Endodermal cell (in vitro differentiated cells): ENCODE results near the gene CDC25B. TPM values are rescaled to one million over a fixed set of nuclear protein-coding genes. Genes with fewer than 3 reads are reported as not detected.

Experiments
- DNase-seq: peaks from one replicate; pipeline ENCODE4 v3.0.0-alpha.2; 2017
- H3K27ac ChIP-seq: 2 replicates; pipeline ENCODE4 v1.5.1; 2013; ENCODE audit warnings: mild to moderate bottlenecking, low read depth, low read length, moderate library complexity
- H3K27me3 ChIP-seq: 2 replicates; pipeline ENCODE4 v1.6.1; 2013; ENCODE audit warnings: mild to moderate bottlenecking, low read length, moderate library complexity; ENCODE audit not compliant: insufficient read depth, control insufficient read depth, poor library complexity, severe bottlenecking
- H3K36me3 ChIP-seq: 2 replicates; pipeline ENCODE4 v1.7.0; 2013; ENCODE audit warnings: mild to moderate bottlenecking, low read length, moderate library complexity; ENCODE audit not compliant: control insufficient read depth, insufficient read depth
- H3K4me1 ChIP-seq: one replicate; pipeline ENCODE4 v1.7.0; 2013; ENCODE audit warnings: low read length; ENCODE audit not compliant: control insufficient read depth, insufficient read depth
- H3K4me3 ChIP-seq: 2 replicates; pipeline ENCODE4 v1.5.1; 2013; ENCODE audit warnings: mild to moderate bottlenecking, low read length, moderate library complexity
- H3K9ac ChIP-seq: 2 replicates; pipeline ENCODE4 v1.6.1; 2013; ENCODE audit warnings: mild to moderate bottlenecking, low read length, moderate library complexity; ENCODE audit not compliant: poor library complexity, severe bottlenecking; ENCODE audit errors: extremely low read depth
- H3K9me3 ChIP-seq: 2 replicates; pipeline ENCODE4 v1.6.1; 2013; ENCODE audit warnings: mild to moderate bottlenecking, low read length, moderate library complexity; ENCODE audit not compliant: control insufficient read depth
- H3K27ac Mint-ChIP-seq: 2 replicates; pipeline ENCODE4 v1.8.0; 2020; ENCODE audit warnings: mixed read lengths
- H3K27me3 Mint-ChIP-seq: 2 replicates; pipeline ENCODE4 v1.8.0; 2021; ENCODE audit warnings: mild to moderate bottlenecking, mixed read lengths; ENCODE audit not compliant: insufficient read depth
- H3K36me3 Mint-ChIP-seq: 2 replicates; pipeline ENCODE4 v1.8.0; 2020; ENCODE audit warnings: low read depth, mixed read lengths
- H3K4me1 Mint-ChIP-seq: 2 replicates; pipeline ENCODE4 v1.8.0; 2020; ENCODE audit warnings: mixed read lengths
- H3K4me3 Mint-ChIP-seq: 2 replicates; pipeline ENCODE4 v1.8.0; 2020; ENCODE audit warnings: mild to moderate bottlenecking, moderate library complexity, mixed read lengths
- H3K9me3 Mint-ChIP-seq: 2 replicates; pipeline ENCODE4 v1.8.0; 2020; ENCODE audit warnings: mild to moderate bottlenecking, mixed read lengths
- WGBS, 2 experiments: methylation state at CpG; one replicate each; pipeline versions ENCODE4 v1.1.5 to v1.1.7; 2013; ENCODE audit warnings: missing lambda C conversion rate in 2 of 2, mixed read lengths in 1 of 2; ENCODE audit not compliant: insufficient coverage in 1 of 2, insufficient read length in 1 of 2; 5-methylcytosine and 5-hydroxymethylcytosine counted together
- total RNA-seq, 2 donors: library from RNA; stranded (reverse); fragmentation: NEBNext Ultra II Directional in 1 of 2; extraction: Animal tissue kit (Norgen Biotek cat#: 25700) in 1 of 2; gene quantifications; 2 replicates in 1 of 2; 3 replicates in 1 of 2; pipeline ENCODE4 v1.2.1, GENCODE V29; 2021
- TF ChIP-seq, protein P1 (sequence below): fragments of 200-600 bp; sonication (generic); conservative IDR thresholded peaks from 2 replicates; pipeline ENCODE4 v1.5.0; 2021; ENCODE audit warnings: antibody characterized with exemption, mild to moderate bottlenecking

Gene CDC25B
- total RNA-seq, 2 donors from 2014 or later = 25.7 to 33.6 TPM

GRCh38 chr20:3815703-3816315 is 19.7 kb downstream of the CDC25B start:
- Mint-ChIP-seq H3K4me3 (no peak overlapping the region), H3K27ac (no peak overlapping the region), H3K27me3 (peaks cover 8% of the 10 kb centered on the region), H3K4me1 (no peaks in the 10 kb centered on the region), H3K9me3 (no peaks in the 10 kb centered on the region), H3K36me3 (no peaks in the 10 kb centered on the region)
- H3K9ac ChIP-seq = no peak overlapping the region
- H3K36me3 ChIP-seq = no peaks in the 10 kb centered on the region
- H3K9me3 ChIP-seq = no peaks in the 10 kb centered on the region
- TF ChIP-seq, protein P1, sequence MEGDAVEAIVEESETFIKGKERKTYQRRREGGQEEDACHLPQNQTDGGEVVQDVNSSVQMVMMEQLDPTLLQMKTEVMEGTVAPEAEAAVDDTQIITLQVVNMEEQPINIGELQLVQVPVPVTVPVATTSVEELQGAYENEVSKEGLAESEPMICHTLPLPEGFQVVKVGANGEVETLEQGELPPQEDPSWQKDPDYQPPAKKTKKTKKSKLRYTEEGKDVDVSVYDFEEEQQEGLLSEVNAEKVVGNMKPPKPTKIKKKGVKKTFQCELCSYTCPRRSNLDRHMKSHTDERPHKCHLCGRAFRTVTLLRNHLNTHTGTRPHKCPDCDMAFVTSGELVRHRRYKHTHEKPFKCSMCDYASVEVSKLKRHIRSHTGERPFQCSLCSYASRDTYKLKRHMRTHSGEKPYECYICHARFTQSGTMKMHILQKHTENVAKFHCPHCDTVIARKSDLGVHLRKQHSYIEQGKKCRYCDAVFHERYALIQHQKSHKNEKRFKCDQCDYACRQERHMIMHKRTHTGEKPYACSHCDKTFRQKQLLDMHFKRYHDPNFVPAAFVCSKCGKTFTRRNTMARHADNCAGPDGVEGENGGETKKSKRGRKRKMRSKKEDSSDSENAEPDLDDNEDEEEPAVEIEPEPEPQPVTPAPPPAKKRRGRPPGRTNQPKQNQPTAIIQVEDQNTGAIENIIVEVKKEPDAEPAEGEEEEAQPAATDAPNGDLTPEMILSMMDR = no peak
- H3K27me3 ChIP-seq = no peaks in the 10 kb centered on the region
- H3K4me3 ChIP-seq = no peak overlapping the region
- WGBS, 2 experiments = 87 to 92% methylated on average over 6 to 9 of the region's 9 CpGs
- H3K27ac ChIP-seq = no peak overlapping the region
- DNase-seq = no peak
- H3K4me1 ChIP-seq = peaks cover 4% of the 10 kb centered on the region

- H3K36me3 ChIP-seq = peaks cover 11% of the 10 kb centered on the region
- H3K4me3 ChIP-seq = no peak overlapping the region
- H3K27me3 ChIP-seq = no peaks in the 10 kb centered on the region
- no peaks in the 10 kb centered on the region for H3K9me3 ChIP-seq
- H3K9ac ChIP-seq = no peak overlapping the region
- Mint-ChIP-seq H3K9me3 (no peaks in the 10 kb centered on the region), H3K4me3 (peak overlapping the region; percentile 78), H3K36me3 (peaks cover 4% of the 10 kb centered on the region), H3K4me1 (peaks cover 2% of the 10 kb centered on the region), H3K27ac (peak overlapping the region; percentile 13), H3K27me3 (peaks cover 8% of the 10 kb centered on the region)
- WGBS, 2 experiments = 97% methylated on average over 7 to 8 of the region's 8 CpGs
- peaks cover 4% of the 10 kb centered on the region for H3K4me1 ChIP-seq
- H3K27ac ChIP-seq = no peak overlapping the region
- peak; percentile 93 for DNase-seq
- TF ChIP-seq, protein P1 = peak; percentile 83
Observed at GRCh38 chr20:3818155-3819151, 22.3 kb downstream of the CDC25B start.

- DNase-seq = no peak
Observed at GRCh38 chr20:3819411-3820047, 23.4 kb downstream of the CDC25B start.

More at GRCh38 chr20:3819411-3820047, 23.4 kb downstream of the CDC25B start:
- peak overlapping the region; percentile 78 for H3K4me3 Mint-ChIP-seq
- H3K27ac Mint-ChIP-seq = no peak overlapping the region
- Histone ChIP-seq H3K4me3 (peak overlapping the region; percentile 91), H3K27ac (peak overlapping the region; percentile 97), H3K27me3 (no peaks in the 10 kb centered on the region), H3K4me1 (peaks cover 4% of the 10 kb centered on the region), H3K9ac (peak overlapping the region; percentile 97), H3K9me3 (no peaks in the 10 kb centered on the region), H3K36me3 (peaks cover 11% of the 10 kb centered on the region)
- peaks cover 2% of the 10 kb centered on the region for H3K4me1 Mint-ChIP-seq
- 83 to 86% methylated on average over 16 to 20 of the region's 20 CpGs for WGBS, 2 experiments
- TF ChIP-seq, protein P1 = no peak
- peaks cover 8% of the 10 kb centered on the region for H3K27me3 Mint-ChIP-seq
- H3K9me3 Mint-ChIP-seq = no peaks in the 10 kb centered on the region
- H3K36me3 Mint-ChIP-seq = peaks cover 4% of the 10 kb centered on the region
